G401 (cell line): ENCODE results near the gene ARHGEF25. TPM values are rescaled to one million over a fixed set of nuclear protein-coding genes. Genes with fewer than 3 reads are reported as not detected.
"Not testable (repeated sequence)": the region's sequence is repeated elsewhere in the genome, so short reads cannot be mapped to it uniquely, and the experiment has no call there.

Experiments
- DNase-seq: peaks from one replicate; pipeline ENCODE4 v3.0.0-alpha.2; 2015; ENCODE audit warnings: low spot score
- in situ Hi-C: cut with HindIII; loops from 2 replicates; pipeline ENCODE4 v1.10.0; 2016; ENCODE audit warnings: low sequenced_read_pairs, mixed read lengths
- total RNA-seq: library from RNA; depleted of rRNA; stranded (reverse); fragments of >200 nt; shearing (Covaris generic); gene quantifications from 2 replicates; pipeline ENCODE4 v1.2.3, GENCODE V29; 2014

The ARHGEF25 gene
- total RNA-seq, 1 experiment from 2014 or later: 4.6 TPM

GRCh38 chr12:57629897-57630471, 18.7 kb downstream of the ARHGEF25 start:
- in situ Hi-C loops: no loop called here
- no peak for DNase-seq

GRCh38 chr12:57630891-57631433, 19.7 kb downstream of the ARHGEF25 start:
- in situ Hi-C loops: no loop called here

GRCh38 chr12:57631566-57632072, 20.4 kb downstream of the ARHGEF25 start:
- no peak for DNase-seq

More at GRCh38 chr12:57630891-57631433, 19.7 kb downstream of the ARHGEF25 start:
- DNase-seq: no peak

GRCh38 chr12:57632073-57632957, 21.1 kb downstream of the ARHGEF25 start:
- peak; percentile 75 for DNase-seq
- in situ Hi-C loops: no loop called here

More at GRCh38 chr12:57631566-57632072, 20.4 kb downstream of the ARHGEF25 start:
- in situ Hi-C loops: no loop called here

- DNase-seq: peak; percentile 84
- in situ Hi-C loops: no loop called here
Measured at GRCh38 chr12:57632958-57633840, 22.0 kb downstream of the ARHGEF25 start, which contains the start of gene B4GALNT1. TSS of gene B4GALNT1 (minus strand) at chr12:57633201. CDS start at chr12:57632132, 1,069 bp downstream.

- DNase-seq, in situ Hi-C loops: not testable (repeated sequence)
Measured at GRCh38 chr12:57636731-57637130, 25.5 kb downstream of the ARHGEF25 start.

GRCh38 chr12:57637364-57637763, 26.1 kb downstream of the ARHGEF25 start:
- no peak for DNase-seq
- in situ Hi-C loops: no loop called here

GRCh38 chr12:57638096-57638495, 26.9 kb downstream of the ARHGEF25 start:
- in situ Hi-C loops: no loop called here
- DNase-seq: no peak

- no peak for DNase-seq
- in situ Hi-C loops: no loop called here
Measured at GRCh38 chr12:57640175-57641042, 29.2 kb downstream of the ARHGEF25 start.

- in situ Hi-C loops: no loop called here
- DNase-seq: no peak
Measured at GRCh38 chr12:57641699-57642442, 30.6 kb downstream of the ARHGEF25 start.

GRCh38 chr12:57645990-57646658, 34.9 kb downstream of the ARHGEF25 start:
- in situ Hi-C loops, DNase-seq: not testable (repeated sequence)

- DNase-seq, in situ Hi-C loops: not testable (repeated sequence)
Measured at GRCh38 chr12:57646659-57647049, 35.4 kb downstream of the ARHGEF25 start.

- in situ Hi-C loops: no loop called here
- DNase-seq: no peak
Measured at GRCh38 chr12:57654042-57654441, 42.8 kb downstream of the ARHGEF25 start.

GRCh38 chr12:57655541-57656240, 44.5 kb downstream of the ARHGEF25 start:
- in situ Hi-C loops: no loop called here
- no peak for DNase-seq

GRCh38 chr12:57656408-57656807, 45.2 kb downstream of the ARHGEF25 start:
- in situ Hi-C loops: not testable (repeated sequence)

GRCh38 chr12:57657744-57658143, 46.5 kb downstream of the ARHGEF25 start:
- DNase-seq: peak; percentile 8
- in situ Hi-C loops: no loop called here

More at GRCh38 chr12:57656408-57656807, 45.2 kb downstream of the ARHGEF25 start:
- DNase-seq: not testable (repeated sequence)
